Activated CD8-positive, alpha-beta memory T cell treated with anti-CD3 and anti-CD28 coated beads for 4 hours (primary cell): ENCODE measurements around the gene LAMC2.

Experiments
- DNase-seq, 2 donors: peaks; one replicate each; pipeline ENCODE4 v3.0.0-alpha.2; 2020; ENCODE audit warnings: low read depth in 2 of 2

The LAMC2 gene

GRCh38 chr1:183214021-183214970, 28.2 kb downstream of the LAMC2 start:
- DNase-seq = no peak

GRCh38 chr1:183215076-183215720, 29.1 kb downstream of the LAMC2 start:
- DNase-seq = no peak

- no peak for DNase-seq
These were observed 29.9 kb downstream of the LAMC2 start for GRCh38 chr1:183215936-183216335.

- no peak for DNase-seq
These were observed 32.1 kb downstream of the LAMC2 start for GRCh38 chr1:183218027-183218618.

DNA sequence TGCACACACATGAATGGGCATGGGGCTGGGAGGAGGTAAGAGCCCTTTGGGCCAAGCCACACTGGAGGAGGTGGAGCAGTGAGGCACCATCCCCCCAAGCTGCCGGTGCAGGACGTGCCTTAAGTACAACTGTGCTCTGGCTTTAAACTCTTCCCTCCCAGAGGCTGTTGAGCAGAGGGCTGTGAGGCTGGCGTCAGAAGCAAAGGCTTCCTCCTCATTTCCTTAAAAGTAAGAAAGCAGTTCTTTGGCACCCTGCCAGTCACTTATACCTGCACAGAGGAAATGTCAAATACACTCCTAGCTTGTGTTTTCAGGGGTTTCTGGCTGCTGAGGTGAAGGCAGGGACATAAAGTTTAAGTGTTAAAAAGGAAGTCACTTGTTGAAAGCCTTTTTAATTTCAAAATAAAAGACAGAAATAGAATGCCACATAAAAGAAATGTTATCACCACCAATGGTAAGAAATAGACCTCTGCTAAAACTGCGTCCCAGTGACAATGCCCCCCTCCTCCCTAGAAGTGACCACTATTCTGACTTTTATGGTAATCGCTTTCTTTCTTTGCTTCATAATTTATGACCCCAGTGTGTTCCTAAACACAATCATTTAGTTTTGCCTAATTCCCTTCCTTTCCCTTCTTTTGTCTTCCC, 33.0 kb downstream of the LAMC2 start:
- peak in 1 of 2 donors; percentile 4 for DNase-seq

DNA sequence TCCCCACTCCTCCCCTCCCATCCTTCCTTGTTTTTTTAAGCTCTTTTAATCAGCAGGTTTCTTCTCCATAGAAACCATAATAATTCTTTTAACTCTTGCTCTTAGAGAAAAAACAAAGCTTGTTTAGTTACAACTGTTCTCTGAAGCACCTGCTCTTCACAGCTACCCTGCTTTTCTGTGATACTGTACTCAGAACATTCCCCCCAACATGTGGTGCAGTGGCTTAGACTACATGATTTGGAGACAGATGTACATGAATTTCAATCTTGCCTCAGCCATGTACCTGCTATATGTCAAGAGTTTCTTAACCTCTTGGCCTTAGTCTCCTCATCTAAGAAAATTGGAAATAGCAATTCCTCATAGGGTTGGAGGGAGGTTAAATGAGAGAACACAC, 33.5 kb downstream of the LAMC2 start:
- no peak for DNase-seq

GRCh38 chr1:183222909-183223308, 36.8 kb downstream of the LAMC2 start:
- no peak for DNase-seq

- no peak for DNase-seq
These were observed 37.4 kb downstream of the LAMC2 start for GRCh38 chr1:183223467-183223866.

DNA sequence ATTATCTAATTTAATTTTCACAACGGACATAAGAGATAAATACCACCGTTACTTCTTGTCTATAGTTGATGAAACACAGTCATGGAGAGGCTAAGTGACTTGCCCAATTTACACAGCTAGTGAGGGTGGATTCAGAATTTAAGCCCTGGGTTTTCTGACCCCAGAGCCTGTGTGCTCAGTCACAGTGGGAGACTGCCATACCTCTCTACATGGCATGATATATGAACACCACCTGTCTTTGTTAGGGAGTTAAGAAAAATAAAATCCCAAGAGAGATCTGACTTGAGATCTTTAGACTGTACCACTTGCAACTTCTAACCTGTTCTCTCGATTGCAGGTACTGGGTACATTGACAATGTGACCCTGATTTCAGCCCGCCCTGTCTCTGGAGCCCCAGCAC, 40.3 kb downstream of the LAMC2 start:
- no peak for DNase-seq

DNA sequence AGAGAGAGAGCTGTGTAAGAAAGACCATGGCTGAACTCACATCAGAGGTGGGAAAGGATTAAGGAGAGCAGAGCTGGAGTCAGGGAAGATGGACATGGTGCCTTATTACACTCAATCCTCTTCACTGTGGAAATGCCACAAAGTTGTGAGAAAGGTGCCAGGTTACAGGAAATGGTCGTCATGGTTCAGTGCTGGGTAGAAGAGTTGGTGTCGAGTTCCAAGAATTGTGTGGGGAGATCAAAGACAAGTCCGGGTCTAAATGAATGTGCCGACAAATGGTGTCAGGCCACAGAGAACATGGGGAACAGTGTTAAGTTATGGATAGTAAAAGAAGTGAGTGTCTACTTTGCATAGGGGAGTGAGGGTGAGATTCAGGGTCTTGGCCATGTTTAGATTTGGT, 40.9 kb downstream of the LAMC2 start:
- DNase-seq = no peak

DNA sequence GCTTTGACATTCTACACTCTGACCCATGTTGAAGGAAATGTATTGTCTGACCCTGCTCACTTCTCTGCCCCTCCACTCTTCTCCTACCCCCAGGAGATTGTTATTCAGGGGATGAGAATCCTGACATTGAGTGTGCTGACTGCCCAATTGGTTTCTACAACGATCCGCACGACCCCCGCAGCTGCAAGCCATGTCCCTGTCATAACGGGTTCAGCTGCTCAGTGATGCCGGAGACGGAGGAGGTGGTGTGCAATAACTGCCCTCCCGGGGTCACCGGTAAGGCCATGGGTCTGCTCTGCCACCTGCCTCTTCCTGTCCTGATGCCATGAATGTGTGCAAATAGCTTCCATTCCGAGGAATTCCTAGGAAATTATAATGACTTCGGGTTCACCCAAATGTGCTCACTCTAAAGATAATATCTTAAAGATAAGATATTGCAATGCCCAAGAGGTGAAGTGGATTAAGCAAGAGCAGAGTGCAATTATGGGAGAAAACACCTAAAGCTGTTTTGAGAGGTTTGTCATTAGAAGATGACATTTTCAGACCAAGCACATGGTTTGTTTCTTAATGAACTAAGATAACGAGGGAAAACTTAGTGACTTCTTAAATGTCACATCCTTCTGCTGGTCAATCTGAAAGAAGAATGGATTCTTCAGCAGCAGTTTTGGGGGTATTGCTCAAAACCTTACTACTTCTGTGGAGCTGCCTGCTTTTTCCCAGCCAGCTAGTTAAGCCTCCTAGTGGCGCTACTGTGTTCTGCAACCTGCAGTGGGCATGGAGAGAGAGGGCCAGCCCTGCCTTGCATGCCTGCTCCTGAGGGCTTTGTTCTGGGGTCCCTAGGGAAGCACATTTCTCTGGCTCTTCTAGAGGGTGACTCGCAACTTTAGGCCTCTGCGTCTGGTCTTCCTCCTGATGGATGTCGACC, 41.6 kb downstream of the LAMC2 start:
- no peak for DNase-seq

GRCh38 chr1:183228347-183229220, 42.5 kb downstream of the LAMC2 start:
- no peak for DNase-seq

GRCh38 chr1:183230413-183230812, 44.3 kb downstream of the LAMC2 start:
- no peak for DNase-seq

- DNase-seq = no peak
These were observed 45.5 kb downstream of the LAMC2 start for GRCh38 chr1:183231545-183231944.

DNA sequence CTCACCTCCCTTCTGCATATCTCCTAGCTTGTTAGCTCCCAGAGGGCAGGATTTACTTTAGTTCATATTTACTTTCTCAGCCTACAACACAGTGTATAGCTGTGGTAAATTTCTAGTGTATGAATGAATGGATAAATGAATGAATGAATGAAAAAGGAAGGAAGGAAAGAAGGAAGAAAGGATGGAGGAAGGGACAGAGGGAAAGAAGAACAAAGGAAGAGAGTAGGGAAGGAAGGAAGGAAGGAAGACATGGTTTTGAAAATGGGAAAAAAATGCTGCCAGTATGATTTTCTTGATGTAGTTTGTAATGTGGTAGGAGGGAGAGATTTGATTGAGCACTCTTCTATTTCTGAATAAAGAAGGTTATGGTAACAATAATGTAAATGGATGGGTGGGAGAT, 47.0 kb downstream of the LAMC2 start:
- no peak for DNase-seq

DNA sequence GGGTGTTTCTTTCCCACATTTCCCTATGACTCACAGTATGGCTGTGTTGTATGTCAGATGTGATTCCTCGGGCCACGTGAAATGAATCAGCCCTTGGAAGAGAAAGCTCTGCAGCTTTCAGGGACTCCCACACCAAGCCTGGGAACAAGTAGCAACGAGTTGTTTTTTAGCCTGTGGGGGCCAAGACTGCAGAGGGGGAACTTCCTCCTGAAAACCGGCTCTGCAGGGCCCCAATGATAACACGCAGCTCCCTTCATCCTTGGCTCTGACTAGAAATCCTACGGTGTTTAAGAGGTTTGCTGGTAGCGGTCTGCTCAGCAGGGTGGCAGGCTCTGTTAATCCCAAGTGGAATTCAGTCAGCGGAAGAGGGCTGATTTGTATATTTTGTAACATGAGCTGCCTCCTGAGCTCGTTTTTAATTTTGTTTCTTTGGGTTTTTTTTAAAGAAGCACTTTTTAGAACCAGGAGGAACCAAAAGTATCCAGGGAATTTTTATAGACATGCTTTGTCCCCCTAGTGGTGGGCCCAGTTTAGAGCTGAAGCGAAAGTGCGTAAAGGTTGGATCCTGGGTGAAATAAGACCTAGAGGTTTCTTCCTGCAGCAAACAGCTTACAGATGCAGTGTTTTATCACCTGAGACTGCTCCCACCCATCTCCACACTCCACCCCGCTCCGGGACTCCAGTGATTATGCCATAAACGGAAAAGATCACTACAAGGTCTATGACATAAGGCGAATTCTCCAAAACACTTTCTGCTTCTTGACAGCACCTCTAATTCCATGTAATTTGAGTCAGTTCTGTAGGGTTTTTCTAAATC, 48.8 kb downstream of the LAMC2 start:
- no peak for DNase-seq

GRCh38 chr1:183235503-183235902, 49.4 kb downstream of the LAMC2 start:
- DNase-seq = no peak

DNA sequence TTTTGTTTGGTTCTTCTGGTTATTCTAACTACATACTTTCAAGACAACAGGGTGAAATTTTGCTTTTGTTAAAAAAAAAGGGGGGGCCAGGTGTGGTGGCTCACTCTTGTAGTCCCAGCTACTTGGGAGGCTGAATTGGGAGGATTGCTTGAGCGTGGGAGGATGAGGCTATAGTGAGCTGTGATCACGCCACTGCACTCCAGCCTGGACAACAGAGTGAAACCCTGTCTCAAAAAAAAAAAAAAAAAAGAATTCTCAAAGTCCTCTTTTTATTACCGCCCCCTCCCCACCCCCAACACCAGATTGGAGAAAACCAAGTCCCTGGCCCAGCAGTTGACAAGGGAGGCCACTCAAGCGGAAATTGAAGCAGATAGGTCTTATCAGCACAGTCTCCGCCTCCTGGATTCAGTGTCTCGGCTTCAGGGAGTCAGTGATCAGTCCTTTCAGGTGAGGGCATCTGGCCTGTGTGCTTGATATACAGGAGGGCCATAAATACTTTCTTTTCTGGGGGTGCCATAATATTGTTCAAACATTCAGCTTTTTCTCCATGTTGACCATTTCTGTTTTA, 50.2 kb downstream of the LAMC2 start:
- DNase-seq = no peak

GRCh38 chr1:183237046-183237445, 51.0 kb downstream of the LAMC2 start:
- DNase-seq = no peak
